BLaER1 (cell line): Measurements from ENCODE around the gene SLC36A4.

Experiments used
- H3K27ac ChIP-seq: shearing (Covaris generic); formaldehyde crosslinking; 2 replicates; pipeline ENCODE4 v1.8.1; 2022
- H3K27me3 ChIP-seq: shearing (Covaris generic); formaldehyde crosslinking; 2 replicates; pipeline ENCODE4 v1.8.1; 2022
- H3K36me3 ChIP-seq: shearing (Covaris generic); formaldehyde crosslinking; 2 replicates; pipeline ENCODE4 v1.8.1; 2022
- H3K4me1 ChIP-seq: shearing (Covaris generic); formaldehyde crosslinking; 2 replicates; pipeline ENCODE4 v1.8.1; 2022
- H3K4me2 ChIP-seq: shearing (Covaris generic); formaldehyde crosslinking; 2 replicates; pipeline ENCODE4 v1.8.1; 2022
- H3K4me3 ChIP-seq: shearing (Covaris generic); formaldehyde crosslinking; 2 replicates; pipeline ENCODE4 v1.8.1; 2022
- H3K9ac ChIP-seq: shearing (Covaris generic); formaldehyde crosslinking; 2 replicates; pipeline ENCODE4 v1.8.1; 2022
- H3K9me3 ChIP-seq: shearing (Covaris generic); formaldehyde crosslinking; 2 replicates; pipeline ENCODE4 v1.8.1; 2022
- H4K20me1 ChIP-seq: shearing (Covaris generic); formaldehyde crosslinking; 2 replicates; pipeline ENCODE4 v1.8.1; 2022
- Cebpa-rat ChIP-seq: shearing (Covaris generic); IDR thresholded peaks from 2 replicates; pipeline ENCODE4 v1.8.1; 2022

SLC36A4 gene

GRCh38 chr11:93100211-93100610 is 97.6 kb downstream of the SLC36A4 start:
- Histone ChIP-seq H3K36me3 (no peaks in the 10 kb centered on the region), H3K27me3 (no peaks in the 10 kb centered on the region), H4K20me1 (no peaks in the 10 kb centered on the region), H3K9me3 (peaks cover 15% of the 10 kb centered on the region), H3K9ac (no peak overlapping the region), H3K4me3 (no peak overlapping the region), H3K4me2 (no peak overlapping the region), H3K27ac (no peak overlapping the region), H3K4me1 (no peaks in the 10 kb centered on the region)
- TF ChIP-seq Cebpa-rat: no peak

GRCh38 chr11:93099806-93100205 is 98.0 kb downstream of the SLC36A4 start:
- Histone ChIP-seq H3K9ac (no peak overlapping the region), H3K4me1 (no peaks in the 10 kb centered on the region)
- no peak for TF ChIP-seq Cebpa-rat

More at GRCh38 chr11:93099806-93100205, 98.0 kb downstream of the SLC36A4 start:
- no peaks in the 10 kb centered on the region for H3K27me3 ChIP-seq
- H3K4me2 ChIP-seq: no peak overlapping the region
- H3K4me3 ChIP-seq: no peak overlapping the region
- no peak overlapping the region for H3K27ac ChIP-seq
- no peaks in the 10 kb centered on the region for H3K36me3 ChIP-seq
- no peaks in the 10 kb centered on the region for H4K20me1 ChIP-seq
- peaks cover 19% of the 10 kb centered on the region for H3K9me3 ChIP-seq
